HepG2 (cell line): ENCODE data around the gene TDRD3. TPM values are rescaled to one million over a fixed set of nuclear protein-coding genes. Genes with fewer than 3 reads are reported as not detected.

ENCODE experiments used
- ATAC-seq: fragments of 200-7000 bp; cut with Tn5 transposase; 3 replicates; pipeline ENCODE4 v1.9.1; 2020; ENCODE audit warnings: mild to moderate bottlenecking, moderate library complexity
- BruUV-seq: library from RNA; stranded (reverse); fragments of 400-500 nt; replicated peaks from 2 replicates; lab custom pipeline; 2021; lab: Mats Ljungman, UMichigan
- CTCF ChIA-PET: fragments of 300-600 bp; formaldehyde crosslinking; extraction: SDS; loops from one replicate; lab custom pipeline; 2021; ENCODE audit warnings: low total read pairs, inconsistent platforms, low intra/inter-chr PET ratio; lab: Yijun Ruan, JAX
- POLR2A ChIA-PET: fragments of 350-600 bp; sonication (Branson Sonifier 250); formaldehyde crosslinking; loops from one replicate; lab custom pipeline; 2020; ENCODE audit warnings: antibody characterized with exemption, inconsistent platforms; lab: Yijun Ruan, JAX
- DNase-seq: peaks from one replicate; pipeline ENCODE4 v3.0.0-alpha.2; 2015; ENCODE audit warnings: low spot score
- FAIRE-seq: peaks from 3 replicates; lab custom pipeline; 2011; peaks lifted over from hg19 to GRCh38; lab: Jason Lieb, UNC
- H2AFZ ChIP-seq: one replicate; pipeline ENCODE4 v1.6.1; 2011; ENCODE audit warnings: low read length, inconsistent platforms
- H3K27ac ChIP-seq: fragments of 300-600 bp; 3 replicates; pipeline ENCODE4 v1.8.0; 2011; ENCODE audit warnings: mixed run types, mild to moderate bottlenecking, mixed read lengths, low read length, inconsistent platforms; ENCODE audit not compliant: insufficient read depth; ENCODE audit errors: extremely low read length
- H3K27me3 ChIP-seq, 2 experiments: fragments of 200-600 bp in 1 of 2; 2 replicates in 1 of 2; 3 replicates in 1 of 2; pipeline versions ENCODE4 v1.6.0 to v1.8.0; 2011; ENCODE audit warnings: low read length in 2 of 2, mild to moderate bottlenecking in 2 of 2, moderate library complexity in 2 of 2, inconsistent platforms in 1 of 2; ENCODE audit not compliant: insufficient read depth in 2 of 2, control insufficient read depth in 1 of 2
- H3K36me3 ChIP-seq, 2 experiments: fragments of 200-600 bp in 1 of 2; replicated peaks in 1 of 2; 2 replicates in 1 of 2; 3 replicates in 1 of 2; pipeline versions ENCODE4 v1.5.1 to v1.8.0; 2011; ENCODE audit warnings: low read length in 2 of 2, inconsistent platforms in 1 of 2; ENCODE audit not compliant: insufficient read depth in 2 of 2, control insufficient read depth in 1 of 2
- H3K4me1 ChIP-seq: 2 replicates; pipeline ENCODE4 v1.5.1; 2012; ENCODE audit warnings: low read length, inconsistent platforms; ENCODE audit not compliant: insufficient read depth
- H3K4me2 ChIP-seq: 2 replicates; pipeline ENCODE4 v1.6.0; 2011; ENCODE audit warnings: low read depth, low read length, inconsistent platforms
- H3K4me3 ChIP-seq, 3 experiments: fragments of 200-600 bp in 1 of 3; sonication (generic), shearing (Covaris generic) in 1 of 3; replicated peaks in 1 of 3; 2 replicates each; pipeline ENCODE4 v1.5.1; 2011 to 2016; ENCODE audit warnings: low read length in 3 of 3, inconsistent platforms in 2 of 3, low read depth in 2 of 3, mild to moderate bottlenecking in 2 of 3, control low read depth in 1 of 3, mixed read lengths in 1 of 3; ENCODE audit not compliant: insufficient read depth in 1 of 3
- H3K79me2 ChIP-seq: one replicate; pipeline ENCODE4 v1.6.1; 2011; ENCODE audit warnings: low read length, inconsistent platforms; ENCODE audit not compliant: insufficient read depth
- H3K9ac ChIP-seq: 2 replicates; pipeline ENCODE4 v1.6.0; 2011; ENCODE audit warnings: mild to moderate bottlenecking, low read depth, low read length, inconsistent platforms; ENCODE audit not compliant: insufficient read depth
- H3K9me3 ChIP-seq: 2 replicates; pipeline ENCODE4 v1.5.1; 2012; ENCODE audit warnings: mild to moderate bottlenecking, low read length
- H4K20me1 ChIP-seq: 2 replicates; pipeline ENCODE4 v1.6.0; 2011; ENCODE audit warnings: inconsistent platforms, mild to moderate bottlenecking, low read length, moderate library complexity; ENCODE audit not compliant: insufficient read depth
- BCLAF1 ChIP-seq: fragments of 450-650 bp; IDR thresholded peaks from 2 replicates; pipeline ENCODE4 v1.6.1; 2017; ENCODE audit warnings: mild to moderate bottlenecking
- BRF2 ChIP-seq: sonication (generic); formaldehyde crosslinking; IDR thresholded peaks from 2 replicates; pipeline ENCODE4 v1.8.1; 2022; ENCODE audit warnings: mild to moderate bottlenecking, missing genetic modification reagents
- CBX2 ChIP-seq, 2 experiments: fragments of 200-600 bp in 1 of 2; sonication (generic); formaldehyde crosslinking in 1 of 2; IDR thresholded peaks; 2 replicates each; pipeline versions ENCODE4 v1.7.0 to v1.8.1; 2018 to 2022; ENCODE audit warnings: low read depth in 2 of 2, low read length in 1 of 2, mild to moderate bottlenecking in 1 of 2, missing genetic modification reagents in 1 of 2
- FOSL2 ChIP-seq: sonication (generic); formaldehyde crosslinking; IDR thresholded peaks from 2 replicates; pipeline ENCODE4 v1.4.0; 2020; ENCODE audit warnings: missing genetic modification reagents
- FOXK1 ChIP-seq: sonication (generic); formaldehyde crosslinking; IDR thresholded peaks from 2 replicates; pipeline ENCODE4 v1.4.0; 2020; ENCODE audit warnings: low read depth, missing genetic modification reagents, borderline replicate concordance
- JDP2 ChIP-seq: sonication (generic); formaldehyde crosslinking; IDR thresholded peaks from 2 replicates; pipeline ENCODE4 v1.8.1; 2022; ENCODE audit warnings: missing genetic modification reagents, borderline replicate concordance
- NCOA5 ChIP-seq: sonication (generic); formaldehyde crosslinking; IDR thresholded peaks from 2 replicates; pipeline ENCODE4 v1.4.0; 2020; ENCODE audit warnings: missing genetic modification reagents
- RAD51 ChIP-seq: fragments of 450-650 bp; IDR thresholded peaks from 2 replicates; pipeline ENCODE4 v1.6.1; 2016; ENCODE audit warnings: borderline replicate concordance
- RARG ChIP-seq: sonication (generic); formaldehyde crosslinking; IDR thresholded peaks from 2 replicates; pipeline ENCODE4 v1.4.0; 2020; ENCODE audit warnings: low read depth, mild to moderate bottlenecking, missing genetic modification reagents
- SP140L ChIP-seq: sonication (generic); formaldehyde crosslinking; IDR thresholded peaks from 2 replicates; pipeline ENCODE4 v1.4.0; 2020; ENCODE audit warnings: missing genetic modification reagents, borderline replicate concordance
- SSRP1 ChIP-seq: IDR thresholded peaks from 2 replicates; pipeline ENCODE4 v1.6.1; 2016; ENCODE audit warnings: control low read depth
- TIGD3 ChIP-seq: sonication (generic); formaldehyde crosslinking; IDR thresholded peaks from 2 replicates; pipeline ENCODE4 v1.5.1; 2020; ENCODE audit warnings: mild to moderate bottlenecking, missing genetic modification reagents, borderline replicate concordance
- ZBTB42 ChIP-seq: sonication (generic); formaldehyde crosslinking; IDR thresholded peaks from 2 replicates; pipeline ENCODE4 v1.5.0; 2020; ENCODE audit warnings: mild to moderate bottlenecking, missing genetic modification reagents
- ZNF281 ChIP-seq: sonication (generic); formaldehyde crosslinking; IDR thresholded peaks from 2 replicates; pipeline ENCODE4 v1.4.0; 2020; ENCODE audit warnings: missing genetic modification reagents, borderline replicate concordance
- ZNF30 ChIP-seq: sonication (generic); formaldehyde crosslinking; IDR thresholded peaks from 2 replicates; pipeline ENCODE4 v1.5.0; 2020; ENCODE audit warnings: mild to moderate bottlenecking, missing genetic modification reagents
- ZNF510 ChIP-seq: sonication (generic); formaldehyde crosslinking; IDR thresholded peaks from 2 replicates; pipeline ENCODE4 v1.4.0; 2020; ENCODE audit warnings: low read depth, mild to moderate bottlenecking, missing genetic modification reagents
- ZNF678 ChIP-seq: sonication (generic); formaldehyde crosslinking; IDR thresholded peaks from 2 replicates; pipeline ENCODE4 v1.4.0; 2020; ENCODE audit warnings: mild to moderate bottlenecking, missing genetic modification reagents
- WGBS: methylation state at CpG from one replicate; pipeline ENCODE4 v1.1.6; 2017; ENCODE audit warnings: low lambda C conversion rate; 5-methylcytosine and 5-hydroxymethylcytosine counted together
- in situ Hi-C: cut with HindIII; loops from 2 replicates; pipeline ENCODE4 v1.10.0; 2017; ENCODE audit warnings: low pct_unique_long_range_greater_than_20kb; ENCODE audit not compliant: extremely low pct_ligation_motif_present
- intact Hi-C: fragments of 100-400 bp; cut with micrococcal nuclease; formaldehyde crosslinking; loops from one replicate; pipeline ENCODE4 v1.10.0; 2022; ENCODE audit not compliant: unreplicated experiment
- polyA plus RNA-seq, 8 experiments: library from polyadenylated mRNA; depleted of rRNA in 3 of 8; stranded (reverse) in 7 of 8; unstranded in 1 of 8; fragments of >200 nt; fragmentation: Illumina TruSeq in 4 of 8; extraction: Trizol in 4 of 8; gene quantifications; 2 replicates each; pipeline versions ENCODE4 v1.2.1 to v1.2.3, GENCODE V29; 2011 to 2016; ENCODE audit warnings: low read depth in 4 of 8, missing spikeins in 1 of 8, mixed read lengths in 1 of 8; ENCODE audit not compliant: insufficient read depth in 1 of 8
- total RNA-seq, 5 experiments: library from RNA; depleted of rRNA; stranded (reverse); fragments of >200 nt; fragmentation: Illumina TruSeq; extraction: Trizol; gene quantifications; 2 replicates each; pipeline ENCODE4 v1.2.3, GENCODE V29; 2016; ENCODE audit warnings: low read depth in 1 of 5

The TDRD3 gene
- total and polyA plus RNA-seq, 2 of the 13 experiments (the other 11 are each of a cell fraction or from before 2014, with no cell fraction given), result 4.7 to 11.8 TPM

GRCh38 chr13:60372141-60372540 is 24.9 kb upstream of the TDRD3 start:
- TF ChIP-seq ZNF281 (no peak), SP140L (CRISPR knock-in tag) (no peak), BRF2 (CRISPR knock-in tag) (no peak), ZBTB42 (CRISPR knock-in tag) (no peak), ZNF510 (no peak), ZNF678 (CRISPR knock-in tag) (no peak), JDP2 (CRISPR knock-in tag) (no peak), CBX2 (IDR thresholded peaks at IDR 0.05; ENCODE audit: low read depth, low read length) (no peak), CBX2 (CRISPR knock-in tag; IDR thresholded peaks at IDR 0.05; ENCODE audit: low read depth) (no peak), RARG (CRISPR knock-in tag) (no peak), ZNF30 (no peak), BCLAF1 (no peak), FOXK1 (CRISPR knock-in tag) (no peak), FOSL2 (CRISPR knock-in tag) (no peak), NCOA5 (CRISPR knock-in tag) (no peak), SSRP1 (CRISPR knock-in tag) (no peak), TIGD3 (no peak), RAD51 (no peak)
- FAIRE-seq (no peak), DNase-seq (no peak), ATAC-seq (no peak)
- H3K27me3 ChIP-seq, result no peaks in the 10 kb centered on the region
- 71% methylated on average over 2 of the region's 2 CpGs for WGBS
- H4K20me1 ChIP-seq, result no peaks in the 10 kb centered on the region
- H3K4me2 ChIP-seq, result no peak overlapping the region
- in situ Hi-C loops (no loop called here), intact Hi-C loops (no loop called here)
- H3K36me3 ChIP-seq, result no peaks in the 10 kb centered on the region
- no TSS peak for BruUV-seq
- POLR2A ChIA-PET, result no interaction called here
- H3K9ac ChIP-seq, result no peak overlapping the region
- no peak overlapping the region for H2AFZ ChIP-seq
- no peak overlapping the region for H3K4me3 ChIP-seq
- no peaks in the 10 kb centered on the region for H3K4me1 ChIP-seq
- CTCF ChIA-PET, result no interaction called here
- no peaks in the 10 kb centered on the region for H3K9me3 ChIP-seq
- no peak overlapping the region for H3K27ac ChIP-seq
- H3K79me2 ChIP-seq, result no peaks in the 10 kb centered on the region
